H54 (cell line): Measurements from ENCODE around the gene CAPZA1.

Source experiments
- DNase-seq: peaks from one replicate; pipeline ENCODE4 v3.0.0; 2011; ENCODE audit warnings: low spot score, mixed read lengths; ENCODE audit not compliant: insufficient read length
- FAIRE-seq: peaks from 3 replicates; lab custom pipeline; 2011; peaks lifted over from hg19 to GRCh38; lab: Jason Lieb, UNC
- POLR2A ChIP-seq: IDR thresholded peaks from 2 replicates; pipeline ENCODE4 v1.6.1; 2011; ENCODE audit warnings: low read depth, mild to moderate bottlenecking, low read length

CAPZA1 gene

DNA sequence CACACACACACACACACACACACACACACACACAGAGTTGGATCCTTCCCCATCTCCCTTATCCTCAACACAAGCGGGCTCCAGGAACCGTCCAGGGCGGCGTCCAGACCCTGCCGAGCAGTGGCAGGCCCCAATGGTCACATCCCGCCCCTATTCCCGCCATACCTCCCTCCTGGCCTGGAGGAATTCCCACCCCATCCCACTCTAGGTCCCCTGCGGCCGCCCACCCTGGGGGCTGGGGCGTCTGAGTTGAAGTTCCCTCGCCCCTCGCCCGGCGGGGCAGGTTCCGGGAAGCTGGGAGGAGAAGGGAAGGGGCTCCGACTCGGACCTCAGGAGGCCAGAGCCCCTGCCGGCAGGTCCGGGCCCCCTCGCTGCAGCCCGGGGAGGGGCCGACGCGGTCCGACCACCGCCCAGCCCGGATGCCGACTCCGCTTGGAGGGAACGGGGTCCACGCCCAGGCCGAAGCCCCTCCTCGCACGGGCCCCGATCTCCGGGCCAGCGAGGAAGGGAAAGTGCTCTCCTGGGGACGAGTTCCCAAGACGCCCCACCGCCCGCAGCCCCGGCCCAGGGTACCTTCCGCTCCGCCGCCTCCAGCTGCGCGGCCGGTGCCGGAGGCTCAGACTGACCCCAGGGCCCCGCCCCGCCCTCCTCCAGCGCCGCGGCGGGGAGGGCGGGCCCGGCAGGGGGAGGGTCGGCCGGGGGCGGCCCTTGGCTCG, 87.0 kb downstream of the CAPZA1 start, which contains the start of gene RHOC:
Gene RHOC, minus strand, starts transcription at position 623 of the 716 bp plus-strand sequence. CDS start 3,328 bp downstream, outside the sequence.
- DNase-seq (peak; percentile 69), FAIRE-seq (no peak)
- peak; percentile 78 for TF ChIP-seq POLR2A

DNA sequence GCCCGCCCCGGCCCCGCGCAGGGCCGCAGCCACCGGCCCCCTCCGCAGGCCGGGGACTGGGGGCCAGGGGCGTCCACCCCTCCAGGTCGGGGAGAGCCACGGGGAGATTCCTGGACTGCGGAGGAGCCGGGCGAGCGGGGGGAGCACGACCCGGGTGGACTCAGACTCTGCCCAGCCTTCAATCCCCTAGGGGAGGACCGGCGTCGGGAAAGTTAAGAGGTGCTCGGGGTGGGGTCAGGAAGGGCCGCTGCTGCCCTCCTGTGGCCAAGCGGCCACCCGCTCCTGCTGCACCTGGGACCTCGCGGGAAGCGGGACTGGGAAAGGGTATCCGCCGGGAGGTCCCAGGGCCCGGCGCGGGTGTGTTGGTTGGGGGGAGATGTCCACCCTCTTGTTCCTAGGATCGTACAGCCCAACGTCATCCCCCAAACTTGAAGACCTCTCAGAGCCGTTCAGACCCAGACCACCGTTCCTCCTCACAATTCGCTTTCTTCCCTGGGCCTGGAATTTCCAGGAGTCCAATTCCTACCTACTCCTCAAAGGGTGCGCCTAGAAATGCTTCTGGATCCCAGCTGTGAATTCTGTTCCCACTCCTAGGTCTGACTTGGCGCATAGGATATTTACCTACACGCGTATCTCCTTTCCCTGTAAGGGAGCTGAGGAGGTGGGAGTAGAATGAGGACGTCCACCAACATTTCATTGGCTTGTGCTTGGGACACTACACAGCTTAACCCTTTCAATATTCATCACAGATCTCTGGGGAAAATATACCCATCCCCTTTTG, 87.8 kb downstream of the CAPZA1 start:
- DNase-seq (peak; percentile 94), FAIRE-seq (no peak)
- no peak for TF ChIP-seq POLR2A

DNA sequence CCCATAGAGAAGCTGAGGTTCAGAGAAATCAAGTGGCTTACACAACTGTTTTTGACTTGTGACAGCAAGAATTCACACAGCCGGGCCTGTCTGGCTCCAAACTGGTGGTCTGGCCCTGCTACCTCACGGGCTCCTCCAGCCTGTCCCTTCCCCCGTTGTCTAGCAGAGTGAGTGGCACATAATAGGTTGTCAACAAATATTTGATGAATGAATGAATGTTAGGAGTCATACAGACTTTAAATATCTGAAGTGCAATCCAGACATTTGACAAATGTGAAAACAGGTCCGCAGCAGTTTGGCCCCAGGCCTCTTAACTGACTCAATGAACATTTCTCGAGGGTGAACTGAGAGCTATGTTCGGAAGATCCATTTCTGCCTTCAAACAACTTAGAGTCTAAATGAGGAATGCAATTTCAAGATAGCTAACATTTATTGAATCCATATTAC, 88.4 kb downstream of the CAPZA1 start:
- TF ChIP-seq POLR2A, result no peak
- DNase-seq, result no peak
- FAIRE-seq, result no peak

DNA sequence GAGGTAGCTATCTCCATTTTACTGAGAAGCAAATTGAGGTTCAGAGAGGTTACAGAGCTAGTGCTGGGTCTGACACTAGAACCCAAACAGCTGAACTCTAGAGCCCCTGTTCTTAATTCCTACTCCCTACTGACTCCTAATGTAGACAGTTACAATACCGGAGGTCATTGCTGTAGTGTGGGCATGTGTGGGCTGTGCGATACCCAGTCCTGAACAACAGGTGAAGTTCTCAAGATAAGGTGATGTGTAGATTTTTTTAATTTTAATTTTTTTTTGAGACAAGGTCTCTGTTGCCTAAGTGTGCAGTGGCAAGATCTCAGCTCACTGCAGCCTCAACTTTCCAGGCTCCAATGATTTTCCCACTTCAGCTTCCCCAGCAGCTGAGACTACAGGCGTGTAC, 88.9 kb downstream of the CAPZA1 start:
- DNase-seq (no peak), FAIRE-seq (no peak)
- no peak for TF ChIP-seq POLR2A

DNA sequence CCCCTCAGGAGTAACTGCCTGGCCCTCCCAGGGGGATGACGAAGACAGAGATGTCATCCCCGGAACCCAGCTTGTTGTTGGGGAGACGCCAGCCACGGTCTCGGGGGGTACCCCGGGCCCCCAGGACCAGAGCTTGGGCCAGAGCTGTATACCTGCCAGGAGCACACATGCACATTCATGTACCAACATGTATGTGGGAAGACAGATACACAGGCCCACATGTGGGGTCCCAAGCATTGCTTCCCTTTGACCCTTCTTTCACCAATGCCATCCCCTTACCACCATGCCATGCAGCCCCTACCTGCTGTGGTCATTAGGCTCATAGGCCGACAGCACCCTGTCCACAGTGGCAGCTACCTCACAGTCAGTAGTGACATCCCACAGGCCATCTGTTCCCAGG, 90.5 kb downstream of the CAPZA1 start:
- DNase-seq (no peak), FAIRE-seq (no peak)
- TF ChIP-seq POLR2A, result no peak

DNA sequence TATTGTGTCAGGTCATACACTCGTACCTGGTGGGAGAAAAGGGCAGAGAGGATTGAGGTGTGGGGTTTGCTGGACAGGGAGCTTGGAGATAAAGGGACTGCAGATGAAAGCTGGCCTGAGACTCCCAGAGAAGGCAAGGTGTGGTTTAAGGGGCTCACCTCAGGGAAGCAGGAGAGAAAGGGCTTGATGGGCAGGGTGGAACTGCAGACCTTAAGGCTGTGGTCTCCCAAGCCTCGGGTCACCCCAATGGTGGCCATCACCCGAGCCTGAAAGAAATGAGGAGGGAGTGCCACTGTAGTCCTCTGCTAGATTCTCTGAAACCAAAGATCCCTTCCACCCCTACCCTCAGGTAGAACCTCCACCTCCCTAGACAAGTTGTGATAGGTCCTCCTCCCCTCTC, 91.0 kb downstream of the CAPZA1 start:
- FAIRE-seq, result no peak
- no peak for DNase-seq
- no peak for TF ChIP-seq POLR2A

DNA sequence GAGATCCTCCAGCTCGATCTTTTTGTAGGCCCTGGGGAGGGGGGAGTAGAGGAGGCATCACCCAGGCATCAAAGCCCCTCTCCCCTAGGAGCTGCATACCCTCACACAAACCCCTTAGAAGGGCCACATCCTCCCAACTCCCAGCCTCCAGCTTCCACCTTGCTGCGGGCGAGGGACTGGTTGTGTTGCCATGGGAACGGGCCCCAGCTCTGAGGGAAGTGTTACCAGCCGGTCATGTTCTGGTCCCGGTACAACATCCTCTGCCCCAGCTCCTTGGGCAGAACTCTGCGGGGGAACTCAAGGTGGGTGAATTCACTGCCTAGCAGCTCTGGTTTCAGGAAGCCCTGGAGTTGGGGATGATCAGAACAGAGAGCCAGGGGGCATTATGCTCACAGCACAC, 91.4 kb downstream of the CAPZA1 start:
- no peak for DNase-seq
- FAIRE-seq, result no peak
- TF ChIP-seq POLR2A, result no peak

DNA sequence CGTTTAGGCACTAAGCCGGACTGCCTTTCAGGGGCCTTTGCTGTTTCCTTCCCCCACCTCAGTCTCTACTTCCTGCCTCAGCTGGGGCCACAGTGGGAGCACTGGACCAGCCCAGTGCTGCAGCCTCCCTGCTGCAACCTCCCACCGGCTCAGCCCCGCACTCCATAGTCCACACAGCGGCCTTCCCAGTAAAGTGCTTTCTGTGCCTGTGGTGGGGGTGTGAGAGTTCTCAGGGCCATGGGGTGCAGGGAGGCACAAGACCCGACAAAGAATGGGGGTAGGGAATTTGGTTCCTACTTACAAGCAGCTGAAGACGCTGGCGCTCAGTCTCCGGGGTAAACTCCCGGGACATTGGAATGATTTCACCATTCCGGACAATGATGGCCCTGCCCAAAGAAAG, 92.0 kb downstream of the CAPZA1 start:
- no peak for DNase-seq
- no peak for FAIRE-seq

DNA sequence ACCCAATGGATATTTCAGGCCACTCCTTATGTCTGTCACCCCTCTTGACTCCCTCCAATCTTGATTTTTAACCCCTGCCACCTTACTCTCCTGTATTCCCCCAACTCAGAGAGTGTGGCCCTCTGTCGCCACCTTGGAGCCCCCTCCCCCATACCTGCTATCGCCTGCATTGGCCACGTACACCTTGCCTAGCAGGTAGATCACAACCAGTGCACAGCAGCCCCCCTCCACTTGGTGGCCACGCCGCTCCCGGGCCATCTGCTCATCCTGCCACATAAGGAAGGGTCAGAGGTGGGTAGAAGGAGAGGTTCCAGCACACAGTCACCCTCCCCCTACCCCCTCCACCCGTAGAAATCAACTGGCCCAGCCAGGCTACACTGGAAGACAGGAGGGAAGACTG, 92.6 kb downstream of the CAPZA1 start:
- DNase-seq (no peak), FAIRE-seq (no peak)
- no peak for TF ChIP-seq POLR2A

More for the DNA sequence above, 92.0 kb downstream of the CAPZA1 start:
- TF ChIP-seq POLR2A, result no peak

DNA sequence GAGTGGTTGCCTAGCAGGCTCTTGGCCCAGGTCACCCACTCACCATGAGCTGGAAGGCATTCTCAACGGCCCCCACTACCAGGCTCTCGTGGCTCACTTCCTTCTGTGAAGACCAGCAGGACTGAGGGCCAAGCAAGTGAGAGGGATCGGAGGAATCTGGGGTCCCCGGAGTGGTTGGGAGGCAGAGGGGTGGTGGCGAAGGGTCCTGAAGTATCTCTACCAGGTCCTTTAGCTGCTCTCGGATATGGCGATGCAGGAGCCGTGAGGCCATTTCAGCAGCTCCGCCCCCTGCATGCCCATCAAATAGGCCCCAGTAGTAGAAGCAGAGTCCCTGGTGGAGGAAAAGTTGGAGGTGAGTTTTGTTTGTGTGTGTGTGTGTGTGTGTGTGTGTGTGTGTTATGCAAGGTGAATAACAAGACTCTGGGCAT, 93.1 kb downstream of the CAPZA1 start:
- no peak for DNase-seq
- TF ChIP-seq POLR2A, result no peak
- no peak for FAIRE-seq

DNA sequence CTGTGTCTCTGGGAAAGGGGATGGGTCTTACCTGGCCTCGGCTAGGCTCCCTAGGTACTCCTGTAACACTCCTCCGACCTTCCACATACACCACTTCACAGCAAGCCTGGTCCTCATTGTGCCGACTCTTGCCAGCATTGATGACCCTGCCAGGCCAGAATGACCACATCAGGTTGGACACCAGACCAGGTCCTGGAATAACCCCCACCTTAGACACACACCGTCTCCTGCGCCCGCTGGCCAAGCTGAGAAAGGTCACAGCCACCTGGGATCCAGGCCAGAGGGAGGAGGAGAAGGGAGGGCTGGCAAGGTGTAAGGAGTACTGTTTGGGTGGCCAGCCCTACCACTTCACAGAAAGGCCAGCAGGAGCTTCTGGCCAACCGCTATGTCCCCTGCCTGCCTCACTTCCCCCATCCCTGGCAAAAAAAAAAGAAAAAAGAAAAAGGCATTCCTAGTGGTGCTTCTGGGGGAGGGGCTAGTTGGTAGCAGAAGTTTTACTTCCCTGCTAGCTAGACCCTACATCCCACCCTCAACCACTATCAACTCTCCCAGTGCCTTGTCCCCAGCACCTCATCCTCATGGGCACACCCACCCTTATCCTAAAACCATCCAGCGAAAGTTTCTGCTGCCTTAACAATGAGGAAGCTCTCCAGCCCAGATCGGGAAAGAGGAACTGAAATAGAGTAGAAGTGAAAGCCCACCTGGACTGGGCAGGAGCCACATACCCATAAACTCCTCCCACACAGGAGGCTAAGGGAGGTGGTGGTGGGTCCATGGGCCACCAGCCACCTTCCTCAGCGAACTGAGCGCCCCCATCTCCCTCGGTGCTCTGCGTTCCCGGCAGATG, 94.1 kb downstream of the CAPZA1 start:
- no peak for DNase-seq
- FAIRE-seq, result no peak
- TF ChIP-seq POLR2A, result no peak

DNA sequence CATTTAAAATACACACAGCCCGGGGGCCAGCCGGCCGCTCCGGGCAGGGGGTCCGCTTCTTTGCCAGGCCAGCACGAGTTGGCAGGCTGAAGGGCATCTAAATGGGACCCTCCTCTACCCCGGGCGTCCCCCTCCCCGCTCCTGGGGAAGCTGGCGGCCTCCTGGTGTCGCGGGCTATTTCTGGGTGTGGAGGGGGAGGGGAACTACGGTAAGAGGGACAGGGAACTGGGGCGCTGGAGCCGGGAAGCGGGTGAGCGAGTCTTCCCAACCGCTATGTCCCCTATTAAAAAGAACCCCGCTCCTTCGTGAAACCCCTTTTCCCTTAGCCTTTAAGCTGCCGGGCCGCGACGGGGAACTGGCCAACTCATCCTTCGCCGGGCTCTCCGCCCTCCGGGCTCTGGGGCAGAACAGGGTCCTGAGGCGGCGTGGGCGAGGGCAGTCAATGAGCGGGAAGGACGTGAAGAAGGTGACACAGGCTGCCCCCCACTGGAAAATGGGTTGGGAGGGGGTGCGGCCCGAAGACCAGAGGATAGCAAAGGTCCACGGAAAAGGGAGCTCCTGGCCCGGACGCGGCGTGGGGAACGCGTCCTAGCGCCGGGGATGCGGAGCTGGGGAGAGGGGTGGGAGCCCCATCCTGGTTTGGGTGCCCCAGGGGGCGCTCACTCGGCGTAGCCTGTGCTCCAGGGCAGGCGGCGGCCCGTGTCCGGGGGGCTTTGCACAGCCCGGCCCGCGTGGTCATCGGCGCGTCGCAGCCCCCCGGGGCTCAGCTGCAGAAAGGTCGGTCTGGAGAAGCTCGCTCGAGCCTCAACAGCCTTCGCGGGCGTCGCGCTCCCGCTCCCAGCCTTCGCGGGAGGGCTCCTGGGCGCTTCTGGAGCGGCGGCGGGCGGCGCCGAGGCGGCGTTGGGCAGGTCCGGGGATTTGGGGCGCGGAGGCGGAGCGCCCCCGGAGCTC, 95.0 kb downstream of the CAPZA1 start:
- DNase-seq (no peak), FAIRE-seq (no peak)
- no peak for TF ChIP-seq POLR2A
